IPS DF 19.7 (cell line): ENCODE measurements around the gene SETD6.
"Not testable (repeated sequence)": the region's sequence is repeated elsewhere in the genome, so short reads cannot be mapped to it uniquely, and the experiment has no call there.

Experiments used
- DNase-seq: peaks from one replicate; pipeline ENCODE4 v3.0.0-alpha.2; 2013; ENCODE audit warnings: low read depth, low spot score

The SETD6 gene

DNA sequence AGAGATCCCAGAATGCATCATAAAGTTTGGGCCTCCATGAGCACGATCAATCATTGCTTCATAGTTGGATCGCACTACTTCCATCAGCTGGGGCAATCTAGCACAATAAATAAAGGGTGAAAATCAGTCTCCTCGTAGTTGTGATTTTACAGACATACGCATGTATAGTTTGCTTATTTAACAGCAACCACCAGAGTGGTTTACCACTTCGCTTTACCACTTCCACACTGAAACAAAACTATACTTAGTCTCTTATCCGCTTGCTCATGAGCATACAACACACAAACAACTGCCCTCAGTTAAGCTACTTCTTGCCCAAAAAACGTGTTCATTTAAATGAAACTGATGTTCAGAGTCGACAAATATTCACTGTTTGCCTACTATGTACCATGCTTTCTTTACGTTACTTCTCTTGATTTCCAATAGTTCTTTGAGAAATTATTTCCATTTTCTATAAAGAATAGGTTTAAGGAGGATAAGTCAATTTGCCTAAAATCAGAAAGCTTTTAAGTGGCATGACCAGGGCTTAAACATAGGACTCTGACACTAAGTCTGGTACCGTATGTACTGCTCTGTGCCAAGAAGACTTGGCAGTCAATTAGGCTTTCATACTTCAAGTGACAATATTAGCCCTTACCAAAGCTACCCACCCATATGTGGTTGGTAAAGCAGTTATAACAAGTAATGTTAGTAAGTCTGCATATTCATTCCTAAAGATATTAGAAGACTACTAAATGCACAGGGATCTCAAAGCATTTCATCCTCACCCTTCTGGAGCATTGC is 22.0 kb downstream of the SETD6 start:
- no peak for DNase-seq

DNA sequence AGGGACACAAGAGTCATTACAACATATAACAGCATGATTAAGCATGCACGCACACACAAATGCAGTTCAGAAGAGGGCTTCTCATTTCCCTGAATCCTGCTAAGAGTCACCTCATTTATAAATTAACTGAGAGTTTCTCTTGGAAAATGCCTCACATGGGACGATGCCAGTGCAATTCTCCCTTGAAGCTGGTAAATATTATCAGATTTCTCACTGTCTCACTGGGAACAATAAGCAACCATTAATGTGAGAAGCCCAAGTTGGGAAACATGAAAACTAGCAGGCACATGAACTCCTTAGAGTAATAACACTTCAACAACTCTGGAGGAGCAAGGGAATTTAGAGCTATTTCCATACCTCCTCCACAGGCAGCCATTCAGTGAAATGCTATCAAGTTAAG is 26.4 kb downstream of the SETD6 start:
- no peak for DNase-seq

DNA sequence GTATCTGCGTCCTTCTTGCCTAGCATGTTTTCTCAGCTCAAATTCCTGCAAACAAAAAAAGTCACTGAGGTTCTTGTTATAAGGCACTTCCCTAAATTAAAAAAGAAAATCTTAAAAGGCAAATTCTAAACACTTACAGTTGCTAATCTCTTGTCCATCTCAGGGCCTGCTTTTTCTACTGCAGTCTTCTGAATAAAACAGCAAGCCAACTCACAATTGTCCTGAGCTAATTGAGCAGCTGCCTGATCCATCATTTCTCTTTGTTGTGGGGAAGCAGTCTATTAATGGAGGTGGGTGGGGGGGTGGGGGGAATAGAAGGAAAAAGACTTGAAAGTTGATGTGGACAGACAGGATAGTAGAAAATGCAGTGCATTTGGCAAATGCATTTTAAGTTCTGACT is 27.0 kb downstream of the SETD6 start:
- DNase-seq: no peak

DNA sequence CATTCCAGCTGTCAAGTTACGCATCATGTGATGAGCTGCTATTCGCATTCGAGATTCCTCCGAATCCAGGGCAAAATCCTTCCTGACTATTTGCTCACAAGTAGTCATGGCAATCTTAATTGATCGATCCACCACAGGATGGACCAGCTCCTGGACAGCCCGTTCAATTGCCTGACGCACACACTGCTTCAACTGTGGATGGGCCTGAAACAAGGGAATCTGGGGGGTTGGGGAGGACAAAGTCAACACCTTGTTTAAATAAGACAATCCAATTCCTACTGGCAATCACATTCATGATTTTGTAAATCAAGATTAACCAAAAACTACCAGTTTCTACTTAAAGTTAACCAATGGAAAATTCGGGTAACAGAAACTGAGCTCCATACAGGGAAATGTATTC is 28.4 kb downstream of the SETD6 start:
- no peak for DNase-seq

DNA sequence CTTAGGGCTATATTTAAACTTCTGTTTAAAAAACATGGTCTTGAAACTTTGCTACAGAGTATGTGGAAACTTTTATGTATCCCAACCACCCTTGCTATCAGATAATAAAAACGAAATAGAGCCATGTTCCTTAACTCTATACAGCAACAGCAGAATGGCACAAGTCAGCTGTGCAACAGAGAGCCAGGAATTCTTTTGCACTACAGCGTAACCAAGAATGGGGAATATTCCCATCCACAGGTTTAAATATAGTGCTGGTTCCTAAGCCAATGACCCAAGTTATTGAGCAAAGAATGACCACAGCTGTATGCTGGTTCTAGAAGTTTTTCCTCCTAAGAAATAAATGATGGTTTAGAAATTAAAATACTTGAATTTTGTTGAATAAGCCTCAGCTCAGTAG is 33.1 kb downstream of the SETD6 start:
- no peak for DNase-seq

DNA sequence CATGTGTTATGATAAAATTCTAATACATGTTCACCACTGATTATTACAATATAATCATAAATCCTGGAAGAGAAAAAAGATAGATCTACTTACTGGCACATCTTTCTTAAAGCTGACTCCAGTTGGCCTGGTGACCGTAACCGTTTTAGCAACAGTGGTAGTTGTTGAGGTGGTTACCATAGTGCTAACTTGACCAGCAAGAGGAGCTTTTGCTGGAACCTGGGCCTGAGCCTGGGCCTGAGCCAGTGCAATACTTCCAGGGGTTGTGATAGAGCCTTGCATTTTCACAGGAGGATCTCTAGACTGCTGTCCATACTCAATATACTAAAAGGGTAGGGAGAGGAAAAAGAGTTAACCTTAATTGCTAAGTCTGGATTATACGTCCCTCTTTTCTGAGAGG is 36.2 kb downstream of the SETD6 start:
- DNase-seq: no peak

DNA sequence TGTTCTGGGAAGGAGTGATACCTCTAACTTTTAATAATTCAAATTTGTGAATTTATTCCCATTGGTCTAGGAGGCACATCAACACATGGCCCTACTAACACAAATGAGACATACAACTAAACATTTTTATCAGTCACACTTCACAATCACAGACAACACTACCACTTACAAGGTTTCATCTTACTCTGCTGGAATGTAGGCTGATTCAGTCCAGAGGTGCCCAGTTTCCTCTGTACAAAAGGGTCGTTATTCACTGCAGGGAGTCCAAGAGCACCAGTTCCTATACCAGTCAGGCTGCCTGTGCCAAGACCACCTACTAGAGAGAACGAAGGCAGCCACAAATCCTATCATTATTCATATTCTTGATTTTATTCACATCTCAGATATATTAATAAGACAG is 41.4 kb downstream of the SETD6 start:
- no peak for DNase-seq

DNA sequence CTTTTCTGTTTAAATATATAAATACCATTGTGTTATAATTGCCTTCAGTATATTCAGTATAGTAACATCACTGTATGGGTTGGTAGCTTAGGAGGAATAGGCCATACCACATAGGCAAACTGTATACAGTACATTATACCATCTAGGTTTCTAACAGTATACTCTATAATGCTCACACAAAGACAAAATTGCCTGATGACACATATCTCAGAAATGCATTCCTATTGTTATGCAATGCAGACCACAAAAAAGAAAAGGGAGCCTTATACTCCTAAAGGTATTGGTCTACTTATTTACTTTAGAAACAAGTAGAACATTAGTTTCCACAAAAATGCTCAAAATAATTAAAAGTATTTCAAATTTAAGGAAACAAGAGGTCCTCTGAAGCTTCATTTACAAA is 47.9 kb downstream of the SETD6 start:
- DNase-seq: no peak

DNA sequence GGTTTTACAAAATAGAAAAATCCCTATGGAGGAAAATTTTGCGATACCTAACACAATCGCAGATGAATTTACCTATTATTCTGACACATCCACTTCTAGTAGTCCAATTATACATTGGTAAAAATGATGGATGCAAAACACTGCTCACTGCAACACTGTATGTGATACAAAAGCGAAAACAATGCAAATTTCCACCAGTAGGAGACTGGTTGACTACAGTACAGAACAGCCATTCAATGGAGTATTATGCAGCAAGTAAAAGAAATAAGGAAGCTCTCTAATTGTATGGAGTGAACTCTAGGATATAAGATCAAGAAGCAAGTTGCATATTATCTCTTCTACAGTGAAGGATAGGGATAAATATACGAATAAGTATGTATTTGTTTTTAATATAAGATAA is 48.5 kb downstream of the SETD6 start:
- no peak for DNase-seq

DNA sequence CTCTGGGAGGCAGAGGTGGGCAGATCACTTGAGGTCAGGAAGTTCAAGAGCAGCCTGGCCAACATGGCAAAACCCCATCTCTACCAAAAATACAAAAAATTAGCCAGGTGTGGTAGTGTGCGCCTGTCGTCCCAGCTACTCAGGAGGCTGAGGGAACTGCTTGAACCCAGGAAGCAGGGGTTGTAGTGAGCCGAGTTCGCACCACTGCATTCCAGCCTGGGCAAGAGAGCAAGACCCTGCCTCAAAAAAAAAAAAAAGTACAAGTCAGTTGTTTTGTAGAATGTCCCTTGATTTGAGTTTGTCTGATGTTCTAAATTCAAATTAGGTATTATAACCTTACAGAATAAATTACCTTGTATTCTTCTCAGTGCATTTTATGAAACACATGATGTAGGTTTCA is 50.4 kb downstream of the SETD6 start:
- DNase-seq: not testable (repeated sequence)
